Naive thymus-derived CD4-positive, alpha-beta T cell (primary cell): Measurements from ENCODE around the gene WDR5B. TPM values are rescaled to one million over a fixed set of nuclear protein-coding genes. Genes with fewer than 3 reads are reported as not detected.
A peak's percentile ranks its signal among the peaks of the same experiment; 100 is the strongest.
"Not testable (repeated sequence)": the region's sequence is repeated elsewhere in the genome, so short reads cannot be mapped to it uniquely, and the experiment has no call there.

ENCODE experiments used
- ATAC-seq: fragments of 150-1000 bp; cut with Tn5 transposase; 2 replicates; pipeline ENCODE4 v1.10.0; 2021; ENCODE audit warnings: mild to moderate bottlenecking, moderate library complexity
- CTCF ChIA-PET: fragments of 350-600 bp; sonication (Branson Sonifier 250); formaldehyde crosslinking; loops from one replicate; lab custom pipeline; 2021; ENCODE audit warnings: antibody characterized with exemption; lab: Charles Lee
- POLR2A ChIA-PET: fragments of 350-600 bp; sonication (Branson Sonifier 250); formaldehyde crosslinking; loops from one replicate; lab custom pipeline; 2021; ENCODE audit warnings: antibody characterized with exemption, inconsistent platforms; lab: Charles Lee
- DNase-seq, 9 donors: peaks; one replicate each; pipeline versions ENCODE4 v3.0.0 to v3.0.0-alpha.2; 2020 to 2022; ENCODE audit warnings: mixed read lengths in 1 of 9
- H3K27ac ChIP-seq: one replicate; pipeline ENCODE4 v1.7.0; 2013; ENCODE audit warnings: mild to moderate bottlenecking, low read depth, low read length, moderate library complexity
- H3K27me3 ChIP-seq, 2 donors: one replicate each; pipeline ENCODE4 v1.7.0; 2013; ENCODE audit warnings: low read length in 2 of 2, mild to moderate bottlenecking in 2 of 2, moderate library complexity in 2 of 2; ENCODE audit not compliant: control insufficient read depth in 2 of 2, insufficient read depth in 2 of 2
- H3K36me3 ChIP-seq, 3 experiments: 1 replicate in 2 of 3; 2 replicates in 1 of 3; pipeline ENCODE4 v1.7.0; 2013; ENCODE audit warnings: low read length in 3 of 3, mild to moderate bottlenecking in 3 of 3, moderate library complexity in 1 of 3; ENCODE audit not compliant: insufficient read depth in 3 of 3, control insufficient read depth in 2 of 3
- H3K4me1 ChIP-seq, 2 donors: one replicate each; pipeline ENCODE4 v1.7.0; 2013; ENCODE audit warnings: low read length in 2 of 2, mild to moderate bottlenecking in 2 of 2, moderate library complexity in 1 of 2; ENCODE audit not compliant: control insufficient read depth in 2 of 2, insufficient read depth in 2 of 2
- H3K4me3 ChIP-seq: 2 replicates; pipeline ENCODE4 v1.7.0; 2013; ENCODE audit warnings: mild to moderate bottlenecking, low read length
- H3K9me3 ChIP-seq, 3 experiments: 1 replicate in 2 of 3; 2 replicates in 1 of 3; pipeline ENCODE4 v1.7.0; 2013; ENCODE audit warnings: low read length in 3 of 3; ENCODE audit not compliant: control insufficient read depth in 2 of 3
- H3K27ac Mint-ChIP-seq, 9 donors: one replicate each; pipeline ENCODE4 v1.8.0; 2020 to 2022; ENCODE audit warnings: mixed read lengths in 9 of 9, mild to moderate bottlenecking in 8 of 9, moderate library complexity in 5 of 9, inconsistent platforms in 2 of 9
- H3K27me3 Mint-ChIP-seq, 5 donors: one replicate each; pipeline ENCODE4 v1.8.0; 2021 to 2022; ENCODE audit warnings: mixed read lengths in 5 of 5, mild to moderate bottlenecking in 1 of 5
- H3K36me3 Mint-ChIP-seq, 5 donors: one replicate each; pipeline ENCODE4 v1.8.0; 2020 to 2022; ENCODE audit warnings: mixed read lengths in 5 of 5, mild to moderate bottlenecking in 3 of 5, inconsistent platforms in 1 of 5
- H3K4me1 Mint-ChIP-seq, 7 donors: one replicate each; pipeline ENCODE4 v1.8.0; 2020 to 2022; ENCODE audit warnings: mixed read lengths in 7 of 7, mild to moderate bottlenecking in 3 of 7, inconsistent platforms in 1 of 7
- H3K4me3 Mint-ChIP-seq, 10 donors: one replicate each; pipeline ENCODE4 v1.8.0; 2020 to 2022; ENCODE audit warnings: mild to moderate bottlenecking in 10 of 10, mixed read lengths in 10 of 10, moderate library complexity in 6 of 10, inconsistent platforms in 2 of 10
- H3K9me3 Mint-ChIP-seq, 11 donors: one replicate each; pipeline ENCODE4 v1.8.0; 2020 to 2022; ENCODE audit warnings: mixed read lengths in 11 of 11, mild to moderate bottlenecking in 4 of 11, inconsistent platforms in 1 of 11, moderate library complexity in 1 of 11
- intact Hi-C, 2 donors: fragments of 100-400 bp; cut with micrococcal nuclease; formaldehyde crosslinking; loops; one replicate each; pipeline ENCODE4 v1.15.1; 2023
- polyA plus RNA-seq, 2 donors: library from polyadenylated mRNA; unstranded; fragments of 300-500 nt; fragmentation: Illumina TruSeq; gene quantifications; one replicate each; pipeline ENCODE4 v1.2.3, GENCODE V29; 2021
- total RNA-seq, 6 experiments: library from RNA in 5 of 6; stranded (reverse) in 5 of 6; gene quantifications; 1 replicate in 5 of 6; 2 replicates in 1 of 6; pipeline ENCODE4 v1.2.3 and lab custom pipeline; 2021 to 2026

The WDR5B gene
- total and polyA plus RNA-seq, 7 experiments from 2014 or later: 1.6 to 19.4 (median 5.4) TPM

- no peaks in the 10 kb centered on the region for H3K4me1 ChIP-seq
- H3K27ac ChIP-seq: no peak overlapping the region
- Mint-ChIP-seq H3K36me3 (peaks cover 8 to 38% (median 15%) of the 10 kb centered on the region in 5 donors), H3K27ac (peak overlapping the region in 2 of 9 donors; percentile 4 to 59), H3K9me3 (no peaks in the 10 kb centered on the region), H3K27me3 (no peaks in the 10 kb centered on the region), H3K4me1 (peaks cover 0 to 9% (median 0%) of the 10 kb centered on the region in 7 donors), H3K4me3 (no peak overlapping the region)
- POLR2A ChIA-PET: interaction anchor here (0.6 to 0.8 kb wide), 4 partner anchors 21 to 111 kb away, joined by 3 to 4 read pairs (median 3); no protein-coding TSS in a partner anchor
- peaks cover 4 to 68% (median 5%) of the 10 kb centered on the region in 3 experiments for H3K36me3 ChIP-seq
- CTCF ChIA-PET: interaction anchor here (1.2 kb wide), 1 partner anchor 12 kb away, joined by 5 read pairs; no protein-coding TSS in a partner anchor
- no peaks in the 10 kb centered on the region for H3K27me3 ChIP-seq
- no peak for DNase-seq
- H3K9me3 ChIP-seq: no peaks in the 10 kb centered on the region
- ATAC-seq: no peak
- H3K4me3 ChIP-seq: no peak overlapping the region
- intact Hi-C loops: loop anchor here in 1 of 2 donors (2.0 kb wide), 1 partner anchor 15 kb away; no protein-coding TSS in a partner anchor
Measured at GRCh38 chr3:122457706-122458105, 41.8 kb upstream of the WDR5B start.

- intact Hi-C loops: no loop called here
- Histone ChIP-seq H3K27ac (no peak overlapping the region), H3K36me3 (peaks cover 5 to 67% (median 13%) of the 10 kb centered on the region in 3 experiments), H3K4me1 (no peaks in the 10 kb centered on the region), H3K4me3 (no peak overlapping the region), H3K27me3 (no peaks in the 10 kb centered on the region), H3K9me3 (no peaks in the 10 kb centered on the region)
- no peak for ATAC-seq
- H3K9me3 Mint-ChIP-seq: no peaks in the 10 kb centered on the region
- peaks cover 5 to 49% (median 13%) of the 10 kb centered on the region in 5 donors for H3K36me3 Mint-ChIP-seq
- H3K27me3 Mint-ChIP-seq: no peaks in the 10 kb centered on the region
- CTCF ChIA-PET: no interaction called here
- H3K27ac Mint-ChIP-seq: peak overlapping the region in 2 of 9 donors; percentile 19 to 54
- no peak for DNase-seq
- H3K4me1 Mint-ChIP-seq: peaks cover 0 to 9% (median 0%) of the 10 kb centered on the region in 7 donors
- POLR2A ChIA-PET: no interaction called here
- no peak overlapping the region for H3K4me3 Mint-ChIP-seq
Measured at GRCh38 chr3:122456074-122456473, 40.2 kb upstream of the WDR5B start.

- ChIA-PET POLR2A (no interaction called here), CTCF (interaction anchor here (0.6 kb wide), 1 partner anchor 13 kb away, joined by 3 read pairs; no protein-coding TSS in a partner anchor)
- Histone ChIP-seq H3K27me3 (no peaks in the 10 kb centered on the region), H3K27ac (no peak overlapping the region), H3K36me3 (peaks cover 0 to 54% (median 19%) of the 10 kb centered on the region in 3 experiments), H3K4me1 (no peaks in the 10 kb centered on the region), H3K9me3 (no peaks in the 10 kb centered on the region), H3K4me3 (no peak overlapping the region)
- Mint-ChIP-seq H3K9me3 (peaks cover 0 to 7% (median 0%) of the 10 kb centered on the region in 11 donors), H3K36me3 (peaks cover 20 to 66% (median 47%) of the 10 kb centered on the region in 5 donors), H3K4me1 (peaks cover 0 to 10% (median 6%) of the 10 kb centered on the region in 7 donors), H3K4me3 (no peak overlapping the region), H3K27me3 (no peaks in the 10 kb centered on the region), H3K27ac (no peak overlapping the region)
- intact Hi-C loops: no loop called here
- DNase-seq: no peak
- no peak for ATAC-seq
Measured at GRCh38 chr3:122451371-122451770, 35.5 kb upstream of the WDR5B start.

GRCh38 chr3:122448218-122448617 lies 32.4 kb upstream of the WDR5B start:
- H3K4me1 ChIP-seq, H3K27me3 ChIP-seq, H3K4me3 ChIP-seq, H3K9me3 ChIP-seq, intact Hi-C loops, POLR2A ChIA-PET, CTCF ChIA-PET, H3K27me3 Mint-ChIP-seq, ATAC-seq, DNase-seq, H3K4me3 Mint-ChIP-seq, H3K27ac ChIP-seq: not testable (repeated sequence)
- Mint-ChIP-seq H3K36me3 (peaks cover 35 to 84% (median 71%) of the 10 kb centered on the region in 5 donors), H3K27ac (peak overlapping the region in 2 of 9 donors; percentile 2 to 31), H3K9me3 (peaks cover 0 to 18% (median 7%) of the 10 kb centered on the region in 11 donors), H3K4me1 (peaks cover 0 to 15% (median 8%) of the 10 kb centered on the region in 7 donors)
- H3K36me3 ChIP-seq: peaks cover 7 to 50% (median 19%) of the 10 kb centered on the region in 3 experiments

GRCh38 chr3:122444491-122444887 lies 28.6 kb upstream of the WDR5B start:
- CTCF ChIA-PET, ATAC-seq, DNase-seq, H3K4me3 ChIP-seq, H3K27ac Mint-ChIP-seq, intact Hi-C loops, H3K9me3 ChIP-seq, H3K27ac ChIP-seq, H3K27me3 Mint-ChIP-seq, H3K4me1 ChIP-seq, H3K4me3 Mint-ChIP-seq, H3K27me3 ChIP-seq: not testable (repeated sequence)
- Mint-ChIP-seq H3K4me1 (peaks cover 0 to 15% (median 6%) of the 10 kb centered on the region in 7 donors), H3K36me3 (peaks cover 39 to 97% (median 92%) of the 10 kb centered on the region in 5 donors), H3K9me3 (peaks cover 0 to 18% (median 7%) of the 10 kb centered on the region in 11 donors)
- H3K36me3 ChIP-seq: peaks cover 11 to 61% (median 16%) of the 10 kb centered on the region in 3 experiments
- POLR2A ChIA-PET: interaction anchor here (1.0 kb wide), 1 partner anchor 70 kb away, joined by 3 read pairs; the partner anchor contains the start of gene KPNA1

GRCh38 chr3:122443762-122444490 lies 28.1 kb upstream of the WDR5B start:
- ATAC-seq, H3K9me3 ChIP-seq, H3K27ac ChIP-seq, H3K4me3 ChIP-seq, POLR2A ChIA-PET, H3K4me3 Mint-ChIP-seq, CTCF ChIA-PET, H3K27me3 Mint-ChIP-seq, DNase-seq, intact Hi-C loops, H3K27me3 ChIP-seq, H3K4me1 ChIP-seq: not testable (repeated sequence)
- Mint-ChIP-seq H3K9me3 (peaks cover 0 to 15% (median 7%) of the 10 kb centered on the region in 11 donors), H3K4me1 (peaks cover 0 to 15% (median 6%) of the 10 kb centered on the region in 7 donors), H3K27ac (peak overlapping the region in 1 of 9 donors; percentile 25), H3K36me3 (peaks cover 35 to 94% (median 87%) of the 10 kb centered on the region in 5 donors)
- peaks cover 11 to 60% (median 13%) of the 10 kb centered on the region in 3 experiments for H3K36me3 ChIP-seq
